T follicular helper cell (primary cell): ENCODE results near the gene EHD1.

Experiments used
- DNase-seq: peaks from one replicate; pipeline ENCODE4 v3.0.0-alpha.2; 2020; ENCODE audit warnings: low read depth

The EHD1 gene

DNA sequence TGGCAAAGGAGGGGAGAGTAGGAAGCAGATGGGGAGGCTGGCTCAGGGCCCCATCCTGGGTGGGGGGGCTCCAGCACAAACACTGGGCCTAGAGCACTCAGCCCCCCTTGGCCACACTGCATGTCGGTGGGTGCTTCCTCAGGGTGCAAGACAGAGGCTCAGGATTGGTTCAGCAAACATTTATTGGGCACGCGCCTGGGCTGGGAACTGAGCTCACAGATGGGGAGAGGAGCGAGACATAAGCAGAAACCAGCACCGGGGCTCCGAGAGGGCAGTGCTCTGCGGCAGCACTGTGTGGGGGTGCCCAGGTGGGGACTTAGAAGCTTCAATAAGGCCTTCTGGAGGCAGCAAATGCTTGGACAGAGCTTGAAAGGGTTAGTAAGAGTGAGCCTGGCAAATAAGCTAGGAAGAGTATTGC is 12.1 kb upstream of the EHD1 start:
- DNase-seq, result no peak

DNA sequence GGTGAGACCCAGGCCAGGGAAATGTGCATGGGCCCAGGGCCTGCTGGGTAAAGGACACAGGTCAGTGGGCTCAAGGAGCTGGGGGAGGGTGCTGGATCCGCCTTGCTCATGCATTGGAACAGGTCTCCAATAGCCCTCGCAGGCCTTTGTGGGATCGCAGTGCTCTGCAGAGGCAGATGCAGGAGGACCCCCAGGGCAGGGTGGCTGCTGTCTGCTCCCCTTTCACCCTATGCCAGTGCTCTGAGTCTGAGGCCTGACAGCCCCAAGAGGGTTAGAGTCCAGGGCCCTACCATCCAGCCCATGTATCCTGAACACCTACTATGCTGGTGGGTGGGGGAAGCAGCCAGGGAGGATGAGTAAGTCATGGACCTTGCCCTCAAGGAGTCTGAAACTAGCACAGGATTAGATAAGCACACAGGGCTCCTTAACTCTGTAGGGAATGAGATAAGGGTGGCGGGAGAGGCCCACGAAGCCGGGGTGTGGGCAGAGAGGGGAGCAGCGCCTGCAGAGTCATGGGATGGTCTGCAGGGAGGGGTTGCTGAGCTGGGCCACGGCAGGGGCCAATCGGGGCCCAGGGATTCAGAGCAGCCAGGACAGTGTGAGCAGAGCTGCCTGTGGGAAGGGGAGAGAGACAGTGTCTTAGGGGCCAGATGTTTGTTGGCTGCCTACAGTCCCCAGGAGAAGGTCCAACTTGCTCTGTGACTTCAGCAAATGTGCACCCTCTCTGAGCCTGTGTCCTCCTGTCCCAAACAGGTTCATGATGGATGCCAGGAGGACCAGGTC is 10.5 kb upstream of the EHD1 start:
- no peak for DNase-seq

DNA sequence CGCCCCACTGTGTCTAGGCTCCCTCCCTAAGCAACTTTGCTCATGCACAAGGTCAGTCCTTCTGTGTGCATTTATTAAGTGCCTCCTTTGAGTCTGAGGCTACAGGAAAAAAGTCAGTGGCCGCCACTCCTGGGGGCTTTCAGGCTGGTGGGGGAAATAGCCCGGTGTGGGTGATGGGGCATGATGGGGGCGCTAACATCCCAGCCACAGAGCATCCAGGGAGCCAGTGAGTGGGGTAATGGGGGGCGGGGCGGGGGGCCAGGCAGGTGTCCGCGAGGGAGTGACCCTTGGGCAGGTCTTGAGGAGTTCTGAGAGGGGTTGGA is 9.9 kb upstream of the EHD1 start:
- DNase-seq, result no peak

DNA sequence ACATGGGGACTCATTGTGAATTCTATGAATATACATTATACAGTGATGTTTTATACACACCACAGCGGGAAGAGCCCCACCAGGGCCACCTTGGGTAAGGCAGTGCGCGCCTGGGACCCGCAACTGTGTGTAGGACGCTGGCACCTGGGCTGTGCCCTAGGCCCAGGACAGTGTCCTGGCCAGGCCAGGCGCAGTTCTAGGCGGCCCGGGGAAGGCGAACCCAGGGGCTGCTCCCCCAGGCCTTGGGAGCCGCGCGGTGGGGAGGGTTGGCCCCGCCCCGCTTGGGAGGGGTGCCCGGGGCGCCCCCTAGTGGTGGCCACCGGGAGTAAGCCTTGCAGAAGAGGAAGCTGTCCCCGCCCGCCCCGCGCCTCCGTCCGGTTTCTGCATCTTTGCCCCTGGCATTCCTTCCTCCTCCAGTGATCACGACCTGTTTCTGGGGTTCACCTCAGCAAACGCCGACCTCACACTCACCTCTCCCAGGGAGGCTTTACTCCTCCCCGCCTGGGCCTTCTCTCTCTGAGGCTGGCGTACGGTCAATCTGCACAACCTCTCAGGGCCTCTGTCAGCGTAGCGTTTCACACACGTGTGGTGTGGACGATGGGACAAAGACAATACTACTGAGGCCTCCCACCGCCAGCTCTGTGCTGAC is 9.5 kb upstream of the EHD1 start:
- peak; percentile 76 for DNase-seq

DNA sequence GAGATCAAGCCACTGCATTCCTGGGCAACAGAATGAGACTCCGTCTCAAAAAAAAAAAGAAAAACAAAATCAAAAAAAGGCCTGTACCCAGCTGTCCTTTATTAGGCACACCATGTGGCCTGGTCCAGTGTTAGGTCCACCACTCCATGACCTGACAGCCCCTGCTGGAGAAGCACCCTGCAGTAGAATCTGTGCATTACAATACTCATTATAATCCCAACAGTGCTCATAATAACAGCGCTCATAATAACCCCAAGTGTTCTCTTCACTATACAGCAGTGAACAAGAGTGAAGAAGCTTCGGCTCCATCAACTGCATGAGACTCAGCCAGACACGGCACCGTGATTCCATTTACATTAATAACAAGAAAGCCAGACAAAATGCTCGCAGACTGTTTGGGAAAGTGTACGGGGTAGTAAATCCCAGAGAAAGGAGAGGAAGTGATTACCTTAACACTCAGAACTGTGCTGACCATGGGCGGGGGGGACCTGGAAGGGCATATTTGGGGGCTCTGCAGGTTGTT is 8.9 kb upstream of the EHD1 start:
- no peak for DNase-seq

DNA sequence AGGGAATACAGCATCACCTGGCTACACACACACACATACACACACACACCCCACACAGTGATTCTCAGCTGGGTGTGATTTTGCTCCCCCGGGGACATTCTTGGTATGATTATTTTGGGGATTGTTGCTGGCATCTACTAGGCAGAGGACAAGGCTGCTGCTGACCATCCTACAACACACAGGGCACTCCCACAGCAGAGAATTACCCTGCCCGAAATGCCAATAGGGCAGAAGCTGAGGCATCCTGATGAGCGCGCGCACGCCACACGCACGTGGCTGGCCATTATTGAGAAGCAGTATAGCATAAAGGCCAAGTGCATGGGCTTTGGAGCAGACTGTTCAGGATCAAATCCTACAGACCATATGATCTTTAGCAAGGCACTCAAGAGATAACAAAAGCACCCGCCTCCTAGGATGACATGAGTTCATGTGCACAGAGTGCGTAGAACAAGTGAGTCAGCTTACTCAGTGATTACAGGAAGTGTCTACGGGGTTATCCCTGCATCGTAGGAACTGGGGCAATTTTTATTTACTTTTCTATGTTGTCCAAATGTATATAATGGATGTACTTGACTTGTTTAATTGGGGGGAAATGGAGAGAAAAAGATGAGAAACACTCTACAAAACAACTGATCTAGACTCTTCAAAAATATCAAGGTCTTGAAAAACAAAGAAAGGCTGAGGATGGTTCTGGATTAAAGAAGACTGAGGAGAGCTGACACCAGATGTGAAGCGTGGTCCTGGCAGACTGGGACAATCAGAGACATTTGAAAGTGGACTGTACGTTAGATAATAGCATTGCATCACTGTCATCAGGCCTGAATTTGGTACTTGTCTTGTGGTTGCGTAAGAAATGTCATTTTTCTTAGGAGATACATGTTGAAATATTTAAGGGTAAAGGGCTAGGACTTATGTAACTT is 7.2 kb upstream of the EHD1 start:
- DNase-seq, result no peak

DNA sequence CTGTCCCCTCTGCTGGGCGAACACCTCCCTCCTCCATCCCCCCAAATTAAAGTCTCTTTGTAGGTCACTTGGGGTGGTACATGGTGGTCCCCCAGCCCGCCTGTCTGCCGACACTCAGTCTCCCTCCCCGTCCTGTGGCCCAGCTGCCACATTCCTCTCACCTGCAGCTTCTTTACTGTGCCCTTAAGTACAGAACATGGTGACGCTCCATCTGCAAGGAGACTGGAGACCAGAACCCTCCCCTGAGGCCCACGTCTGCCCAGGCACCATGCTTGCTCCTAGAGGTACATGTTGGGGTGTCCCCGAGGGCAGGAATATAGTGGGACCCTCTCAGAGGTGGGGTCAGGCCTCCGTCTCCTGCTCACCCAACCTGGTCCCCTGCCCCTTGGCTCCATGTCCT is 5.6 kb upstream of the EHD1 start:
- DNase-seq, result no peak

DNA sequence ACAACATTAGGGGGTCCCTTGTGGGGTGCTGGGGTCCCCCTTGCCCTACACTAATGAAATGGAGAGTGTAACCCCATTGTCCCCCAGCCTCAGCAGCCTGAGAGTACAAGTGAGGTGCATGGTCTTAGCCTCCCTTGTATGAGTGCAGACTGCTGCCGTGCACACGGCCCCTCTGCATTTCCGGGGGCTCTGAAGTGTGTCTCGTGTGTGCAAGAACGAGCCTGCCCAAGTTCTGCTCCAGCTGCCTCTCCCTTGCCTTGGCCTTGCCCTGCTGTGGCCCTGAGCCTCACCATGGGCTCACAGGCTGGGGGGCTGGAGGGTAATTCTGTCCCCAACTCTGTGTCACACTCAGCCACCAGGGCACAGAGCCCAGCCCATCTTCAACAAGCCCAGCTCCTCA is 5.2 kb upstream of the EHD1 start:
- no peak for DNase-seq

DNA sequence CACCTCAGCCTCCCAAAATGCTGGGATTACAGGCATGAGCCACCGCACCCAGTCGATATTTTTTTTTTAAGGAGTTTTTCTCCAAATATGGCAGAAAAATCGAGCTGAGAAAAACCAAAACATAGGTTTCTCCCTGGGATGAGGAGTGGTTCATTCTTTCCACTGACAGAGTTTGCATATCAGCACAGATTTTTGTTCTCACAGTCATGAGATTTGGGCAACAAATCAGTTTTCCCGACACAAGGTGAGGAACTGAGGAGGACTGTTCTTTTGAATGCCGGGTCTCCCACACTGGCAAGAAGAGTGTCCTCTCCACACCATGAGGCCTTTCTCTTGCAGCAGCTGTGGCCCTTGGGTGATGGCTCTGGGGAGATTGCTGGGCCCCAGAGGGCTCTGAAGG is 3.8 kb upstream of the EHD1 start:
- no peak for DNase-seq

DNA sequence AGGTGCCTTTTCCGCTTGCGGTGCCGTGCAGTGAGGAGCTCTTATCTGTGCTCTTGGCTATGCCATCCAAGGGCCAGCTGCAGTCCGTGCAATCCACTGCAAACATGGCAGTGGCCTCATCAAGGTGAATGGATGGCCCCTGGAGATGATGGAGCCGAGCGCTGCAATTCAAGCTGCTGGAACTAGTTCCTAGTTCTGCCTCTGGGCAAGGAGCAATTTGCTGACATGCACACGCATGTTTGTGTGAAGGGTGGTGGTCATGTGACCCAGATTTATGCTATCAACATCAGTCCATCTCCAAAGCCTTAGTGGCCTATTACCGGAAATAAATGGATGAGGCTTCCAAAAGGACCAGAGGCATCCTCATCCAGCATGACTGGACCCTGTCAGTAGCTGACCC is 3.1 kb upstream of the EHD1 start:
- no peak for DNase-seq

DNA sequence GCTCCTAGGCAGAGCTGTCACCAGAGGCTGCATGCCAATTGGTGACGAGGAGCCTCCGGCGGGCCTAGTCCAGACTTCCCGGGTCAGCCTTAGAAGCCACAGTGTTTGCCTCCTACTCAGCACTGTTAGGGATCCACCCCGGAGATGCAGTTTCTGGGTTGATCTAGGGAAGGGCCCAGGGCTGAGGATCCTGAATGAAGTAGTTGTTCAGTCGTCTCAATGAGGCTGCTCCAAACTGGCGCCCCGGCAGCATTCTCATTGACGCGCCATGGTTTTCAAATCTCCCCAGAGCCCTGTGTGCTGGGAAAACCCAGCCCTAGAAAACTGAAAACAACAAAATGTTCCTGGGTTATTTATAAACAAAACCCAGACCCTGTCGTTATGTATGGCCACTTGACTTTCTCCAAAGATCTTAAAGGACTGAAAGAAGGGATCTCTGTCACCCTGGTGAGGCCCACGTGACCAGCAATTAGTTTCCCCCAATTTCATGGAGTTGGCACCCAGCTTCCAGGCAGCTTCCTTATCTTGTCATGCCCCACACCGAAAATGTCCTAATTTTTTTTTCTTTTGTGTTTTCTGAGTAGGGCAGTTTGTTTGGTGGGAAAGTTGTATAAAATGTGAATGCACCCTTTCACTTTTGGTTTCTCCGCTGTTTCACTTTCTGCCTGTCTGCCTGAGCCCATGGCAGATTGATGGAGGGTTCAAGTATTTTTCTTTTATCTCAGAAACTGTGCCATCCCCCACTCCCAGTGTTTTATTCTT is 2.0 kb upstream of the EHD1 start:
- no peak for DNase-seq

DNA sequence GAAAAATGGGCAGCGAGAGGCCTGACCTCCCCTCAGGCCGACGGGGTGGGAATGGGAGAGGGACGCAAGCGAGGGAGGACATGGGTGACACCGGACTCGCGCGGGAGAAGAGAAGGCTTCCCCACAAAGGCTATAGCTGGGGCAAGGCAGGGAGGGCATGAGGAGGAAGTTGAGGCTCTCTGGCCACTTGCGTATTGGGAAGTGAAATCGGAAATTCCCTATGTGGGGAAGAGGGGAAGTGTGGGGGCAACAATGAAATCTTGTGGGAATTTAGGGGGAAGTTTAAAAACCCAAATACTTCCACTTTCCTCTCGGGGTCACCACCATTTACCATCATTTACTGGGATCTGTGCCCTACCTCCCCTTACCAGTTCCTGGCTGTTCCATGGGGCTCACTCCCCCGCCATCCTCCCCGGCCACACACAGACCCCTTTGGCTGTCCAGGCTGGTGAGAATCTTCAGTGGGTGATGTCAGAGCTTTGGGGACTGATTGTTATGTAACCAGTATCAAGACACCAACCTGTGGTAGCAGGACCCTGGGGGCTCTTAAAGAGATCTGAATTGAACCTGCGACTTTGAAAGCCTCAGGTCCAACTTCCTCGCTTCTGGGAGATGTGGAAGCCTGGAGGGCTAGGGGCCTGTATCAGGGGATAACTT is 951 bp upstream of the EHD1 start:
- no peak for DNase-seq

DNA sequence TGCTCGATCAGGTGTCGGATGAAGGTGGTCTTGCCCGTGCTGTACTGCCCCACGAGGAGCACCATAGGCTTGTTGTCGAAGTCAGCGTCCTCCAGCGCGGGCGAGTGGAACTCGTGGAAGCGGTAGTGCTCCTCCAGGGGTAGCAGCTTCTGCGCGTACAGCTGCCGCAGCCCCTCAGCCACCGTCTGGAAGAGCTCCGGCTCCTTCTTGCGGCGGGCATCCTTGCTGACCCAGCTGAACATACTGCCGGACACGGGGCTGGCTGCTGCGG is 263 bp downstream of the EHD1 start:
- DNase-seq, result no peak

DNA sequence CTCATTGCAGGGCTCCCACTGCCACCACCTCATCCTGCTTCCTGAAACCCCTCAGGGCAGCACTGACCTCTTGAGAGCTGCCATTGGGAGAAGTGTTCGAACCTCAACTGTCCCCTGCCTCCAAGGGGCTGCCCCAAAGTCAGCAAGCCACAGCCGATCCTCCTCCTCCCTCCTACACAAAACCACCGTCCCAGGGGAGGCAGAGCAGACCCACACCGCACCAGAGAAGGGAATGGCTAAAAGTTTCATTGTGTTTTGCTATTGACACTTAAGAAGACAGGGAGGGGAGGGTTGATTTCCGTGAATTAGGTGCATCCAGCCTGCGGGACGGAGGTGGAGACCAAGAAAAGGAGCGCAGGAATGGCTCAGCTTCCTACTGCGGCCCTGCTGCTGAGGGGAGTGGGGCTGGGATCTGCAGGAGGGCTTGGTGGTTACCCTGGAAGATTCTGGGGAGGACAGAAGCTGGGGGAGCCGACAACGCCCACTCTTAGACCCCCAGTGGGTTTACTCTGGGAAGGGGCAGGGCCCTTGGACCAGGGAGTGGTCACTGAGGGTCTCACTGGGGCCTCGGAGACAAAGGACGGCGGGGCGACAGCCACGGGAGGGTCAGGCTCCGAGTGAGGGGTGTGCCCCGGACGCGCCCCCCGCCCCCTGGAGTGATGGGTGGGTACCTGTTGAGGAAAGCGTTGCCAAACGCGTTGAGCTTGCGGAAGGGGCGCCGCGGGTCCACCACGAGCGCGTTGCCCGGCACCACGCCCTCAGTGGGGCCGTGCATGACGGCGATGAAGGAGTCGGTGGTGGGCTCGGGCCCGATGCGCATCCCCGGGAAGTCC is 815 bp downstream of the EHD1 start:
- no peak for DNase-seq

DNA sequence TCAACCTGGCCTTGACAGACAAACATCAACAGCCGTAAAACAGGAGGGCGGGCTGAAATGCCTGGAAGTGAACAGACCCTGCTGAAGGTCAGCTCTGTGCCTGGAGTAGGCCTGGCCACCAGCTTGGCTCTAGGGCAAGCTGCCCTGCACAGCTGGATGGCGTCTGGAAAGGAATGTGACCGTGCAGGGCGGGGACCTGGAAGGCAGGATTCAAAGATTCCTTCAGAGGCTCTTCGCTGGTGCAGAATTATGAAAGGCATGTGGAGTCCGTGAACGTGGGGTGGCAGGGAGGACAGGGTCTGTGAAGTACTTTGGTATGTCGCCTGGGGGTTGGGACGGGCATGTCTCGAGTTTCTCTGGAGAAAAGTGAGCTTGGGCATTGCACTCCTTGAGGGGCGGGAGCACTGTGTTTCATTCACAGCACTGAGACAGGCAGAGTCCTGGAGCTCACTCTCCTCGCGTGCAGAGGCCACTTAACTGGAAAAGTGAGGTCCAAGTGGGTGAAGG is 1.5 kb downstream of the EHD1 start:
- DNase-seq, result no peak

DNA sequence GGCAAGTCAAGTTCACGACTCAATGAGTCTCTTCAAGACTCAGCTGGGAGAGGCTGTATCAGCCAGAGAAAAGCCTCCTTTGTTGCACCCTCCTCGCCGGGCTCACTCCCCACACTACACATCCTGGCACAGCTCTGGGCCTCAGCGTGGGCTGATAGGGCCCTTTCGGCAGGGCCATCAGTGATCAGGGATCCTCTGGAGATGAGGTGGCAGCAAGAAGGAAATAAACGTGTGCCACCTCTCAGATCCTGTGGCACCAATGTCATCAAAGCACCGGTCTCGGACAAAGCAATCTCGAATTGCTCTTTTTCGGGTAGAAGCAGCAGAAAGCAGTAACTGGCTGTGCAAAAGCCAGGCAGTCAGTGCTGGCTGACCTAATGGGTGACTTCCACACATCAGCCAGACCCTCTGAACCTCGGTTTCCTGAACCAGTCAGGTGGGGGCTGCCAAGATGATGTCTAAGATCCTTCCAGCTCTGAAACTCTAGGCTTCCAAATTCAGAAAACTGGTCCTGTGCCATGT is 2.1 kb downstream of the EHD1 start:
- no peak for DNase-seq

DNA sequence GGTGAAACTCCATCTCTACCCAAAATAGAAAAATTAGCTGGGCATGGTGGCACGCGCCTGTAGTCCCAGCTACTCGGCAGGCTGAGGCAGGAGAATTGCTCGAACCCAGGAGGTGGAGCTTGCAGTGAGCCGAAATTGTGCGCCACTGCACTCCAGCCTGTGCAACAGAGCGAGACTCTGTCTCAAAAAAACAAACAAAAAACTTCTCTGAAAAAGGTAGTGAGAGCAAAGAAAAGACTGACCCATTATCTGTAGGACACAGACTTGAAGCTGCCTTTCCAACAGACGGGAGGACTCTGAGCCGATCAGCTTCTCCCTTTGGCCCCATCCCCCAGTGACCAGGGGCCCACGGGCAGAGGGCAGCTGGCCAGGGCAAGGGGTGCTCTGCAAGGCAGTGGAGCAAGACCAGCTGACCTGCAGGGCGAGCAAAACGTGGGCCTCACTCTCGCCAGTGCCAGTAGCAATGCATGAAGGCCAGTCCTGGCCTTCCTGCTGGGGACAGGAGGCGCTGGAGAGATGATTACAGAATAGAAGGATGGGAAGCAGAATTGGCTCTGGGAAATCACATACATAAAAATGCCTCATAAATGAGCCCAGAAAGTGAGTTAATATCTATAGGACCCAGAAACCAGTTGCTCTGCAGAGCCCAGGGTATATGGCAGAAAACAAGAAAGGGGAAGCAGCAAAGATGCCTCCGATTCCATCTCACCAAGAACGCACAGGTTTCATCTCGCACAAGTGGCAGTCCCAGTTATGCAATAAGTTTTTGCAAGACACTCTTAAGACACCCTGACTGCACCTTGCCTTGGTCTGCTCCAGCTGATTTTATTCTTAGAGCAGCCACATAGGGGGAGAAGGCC is 2.8 kb downstream of the EHD1 start:
- DNase-seq, result no peak

DNA sequence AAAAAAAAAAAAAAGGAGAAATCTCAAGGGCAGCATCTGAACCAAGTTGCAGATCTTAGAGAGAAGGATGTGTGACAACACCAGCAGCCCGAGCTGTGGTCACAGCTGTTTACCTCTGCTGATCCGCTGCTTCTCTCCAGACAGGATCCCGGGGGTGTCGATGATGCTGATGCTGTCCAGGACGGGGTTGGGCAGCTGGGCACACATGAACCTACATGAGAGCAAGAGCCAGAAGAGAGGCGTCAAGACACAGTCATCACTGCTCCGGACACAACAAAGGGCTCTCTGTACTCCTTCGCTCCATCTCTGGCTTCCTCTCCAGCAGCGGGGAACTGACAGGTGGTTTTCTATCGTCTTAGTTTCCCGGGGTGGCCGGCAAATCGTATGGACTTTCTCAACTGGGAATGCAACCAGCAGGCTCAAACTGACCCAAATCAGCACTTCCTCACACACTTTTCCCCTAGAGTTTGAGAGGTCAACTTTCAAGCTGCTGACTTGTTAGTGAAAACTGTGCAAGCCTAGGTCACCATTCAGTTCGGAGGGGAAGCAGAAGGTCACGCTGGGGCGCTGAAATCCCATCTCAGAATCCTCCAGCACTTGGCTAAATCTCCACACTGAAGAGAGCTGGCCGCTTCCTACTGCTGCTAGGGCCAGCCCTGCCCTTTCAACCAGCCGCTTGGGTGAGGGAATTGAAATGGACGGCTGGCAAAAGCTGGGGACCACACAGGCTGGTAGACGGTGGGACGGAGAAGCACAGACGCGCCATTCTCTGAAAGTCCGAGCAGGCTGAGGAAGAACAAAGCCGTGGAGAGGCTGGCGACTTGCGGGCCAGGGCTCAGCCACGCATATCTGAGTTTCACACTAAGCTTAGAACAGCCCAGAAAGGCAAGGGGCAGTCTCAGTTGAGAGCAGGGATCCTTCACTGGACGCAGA is 3.8 kb downstream of the EHD1 start:
- DNase-seq, result no peak
